GM03348 (cell line): ENCODE data around the gene BCL7C.
"Not testable (repeated sequence)": the region's sequence is repeated elsewhere in the genome, so short reads cannot be mapped to it uniquely, and the experiment has no call there.

Experiments
- DNase-seq: peaks from one replicate; pipeline ENCODE4 v3.0.0; 2012; ENCODE audit warnings: low spot score

BCL7C gene

GRCh38 chr16:30893744-30894539 is at the start of gene BCL7C:
Gene BCL7C, minus strand, starts transcription at chr16:30894077. Its CDS starts 133 bp downstream, at chr16:30893944.
- DNase-seq, result peak; percentile 96

GRCh38 chr16:30942426-30942806 is 48.5 kb upstream of the BCL7C start:
- DNase-seq, result no peak

GRCh38 chr16:30941600-30942425 is 47.9 kb upstream of the BCL7C start:
- peak; percentile 89 for DNase-seq

GRCh38 chr16:30939571-30939970 is 45.7 kb upstream of the BCL7C start:
- DNase-seq, result not testable (repeated sequence)

GRCh38 chr16:30937692-30938091 is 43.8 kb upstream of the BCL7C start:
- DNase-seq, result no peak

- peak; percentile 53 for DNase-seq
These were observed 41.1 kb upstream of the BCL7C start for GRCh38 chr16:30934827-30935557.

- DNase-seq, result no peak
These were observed 37.3 kb upstream of the BCL7C start for GRCh38 chr16:30931068-30931650.

GRCh38 chr16:30930160-30930571 is 36.3 kb upstream of the BCL7C start:
- DNase-seq, result no peak

- DNase-seq, result no peak
These were observed 35.3 kb upstream of the BCL7C start for GRCh38 chr16:30929167-30929566.

GRCh38 chr16:30928390-30928789 is 34.5 kb upstream of the BCL7C start:
- no peak for DNase-seq

GRCh38 chr16:30927789-30928378 is 34.0 kb upstream of the BCL7C start:
- DNase-seq, result no peak

GRCh38 chr16:30926937-30927788 is 33.3 kb upstream of the BCL7C start:
- no peak for DNase-seq

GRCh38 chr16:30925995-30926811 is 32.3 kb upstream of the BCL7C start:
- no peak for DNase-seq

GRCh38 chr16:30925632-30925987 is 31.7 kb upstream of the BCL7C start:
- DNase-seq, result no peak

GRCh38 chr16:30924913-30925631 is 31.2 kb upstream of the BCL7C start:
- no peak for DNase-seq

- peak; percentile 37 for DNase-seq
These were observed 30.4 kb upstream of the BCL7C start for GRCh38 chr16:30924076-30924912.

GRCh38 chr16:30923554-30924075 is 29.7 kb upstream of the BCL7C start, which contains the start of gene FBXL19:
Gene FBXL19, plus strand, starts transcription at chr16:30923572. Its CDS starts 2,183 bp downstream, at chr16:30925755.
- no peak for DNase-seq

GRCh38 chr16:30922960-30923535 is 29.2 kb upstream of the BCL7C start:
- peak; percentile 97 for DNase-seq
